ENCODE measurements around the gene SANBR. TPM values are rescaled to one million over a fixed set of nuclear protein-coding genes. Genes with fewer than 3 reads are reported as not detected.

SANBR gene
- total and polyA plus RNA-seq, 2 of the 13 experiments (the other 11 are each of a cell fraction or from before 2014, with no cell fraction given) = 9.8 to 20.9 TPM

- TF ChIP-seq ZBTB4 (CRISPR knock-in tag; IDR thresholded peaks at IDR 0.05; ENCODE audit: borderline replicate concordance) = no peak
- peak; percentile 41 for TF ChIP-seq SRY (CRISPR knock-in tag; IDR thresholded peaks at IDR 0.05)
- peak; percentile 70 for TF ChIP-seq ZNF746 (CRISPR knock-in tag; IDR thresholded peaks at IDR 0.05)
- TF ChIP-seq SAFB2 (CRISPR knock-in tag; IDR thresholded peaks at IDR 0.05; ENCODE audit: borderline replicate concordance, low read depth) = peak; percentile 64; the same call in 1 of the 2 replicates
- no peak for TF ChIP-seq ZNF549 (CRISPR knock-in tag; IDR thresholded peaks at IDR 0.05)
- TF ChIP-seq ZNF713 (CRISPR knock-in tag; IDR thresholded peaks at IDR 0.05) = no peak
- TF ChIP-seq ZSCAN25 (CRISPR knock-in tag; IDR thresholded peaks at IDR 0.05) = 0 out of 2 replicates have a peak, but pooled peaks have one; percentile 49
- peak; percentile 84 to 85 for TF ChIP-seq NR2F1 (CRISPR knock-in tag; IDR thresholded peaks at IDR 0.05)
- TF ChIP-seq ARID2 (CRISPR knock-in tag; IDR thresholded peaks at IDR 0.05; ENCODE audit: borderline replicate concordance) = no peak
- TF ChIP-seq POLR2A (IDR thresholded peaks at IDR 0.05; ENCODE audit: insufficient read depth in 1 of 2, low read depth in 2 of 2, low read length in 2 of 2) = peak; percentile 76 to 91
- no peak for TF ChIP-seq ZNF512B (CRISPR knock-in tag; IDR thresholded peaks at IDR 0.05; ENCODE audit: borderline replicate concordance)
- no peak for TF ChIP-seq GABPA (IDR thresholded peaks at IDR 0.05; ENCODE audit: low read depth, low read length)
- TF ChIP-seq GABPA (CRISPR knock-in tag; IDR thresholded peaks at IDR 0.05; ENCODE audit: low read depth) = peak; percentile 75; the same call in 1 of the 2 replicates
- TF ChIP-seq AKAP8 (CRISPR knock-in tag; IDR thresholded peaks at IDR 0.05) = 0 out of 2 replicates have a peak, but pooled peaks have one; percentile 49
- TF ChIP-seq TRIM24 (CRISPR knock-in tag; IDR thresholded peaks at IDR 0.05) = no peak; the same call in 1 of the 2 replicates
- TF ChIP-seq GLMP (CRISPR knock-in tag; IDR thresholded peaks at IDR 0.05; ENCODE audit: borderline replicate concordance) = no peak
- TF ChIP-seq HMGXB3 (CRISPR knock-in tag; IDR thresholded peaks at IDR 0.05; ENCODE audit: borderline replicate concordance) = peak; percentile 80
These were observed 47.9 kb upstream of the SANBR start, which contains the start of the genes PEX13 and PUS10 (continued) for GRCh38 chr2:61017556-61018317.
